Activated T-helper 17 cell treated with anti-CD3 and anti-CD28 coated beads, Interleukin-2, amount 50 U/mL, for 72 hours (primary cell): ENCODE results near the gene ZNF710. TPM values are rescaled to one million over a fixed set of nuclear protein-coding genes. Genes with fewer than 3 reads are reported as not detected.

Source experiments
- ATAC-seq: fragments of 150-1000 bp; cut with Tn5 transposase; replicated peaks from 2 replicates; pipeline ENCODE4 v1.10.0; 2021; ENCODE audit warnings: mild to moderate bottlenecking, moderate library complexity
- H3K27ac Mint-ChIP-seq: one replicate; pipeline ENCODE4 v1.8.0; 2022; ENCODE audit warnings: mixed read lengths
- H3K27me3 Mint-ChIP-seq: one replicate; pipeline ENCODE4 v1.8.0; 2022; ENCODE audit warnings: mixed read lengths
- H3K36me3 Mint-ChIP-seq: one replicate; pipeline ENCODE4 v1.8.0; 2022; ENCODE audit warnings: low read depth, mild to moderate bottlenecking, mixed read lengths
- H3K4me1 Mint-ChIP-seq: one replicate; pipeline ENCODE4 v1.8.0; 2022; ENCODE audit warnings: mixed read lengths
- H3K4me3 Mint-ChIP-seq: one replicate; pipeline ENCODE4 v1.8.0; 2022; ENCODE audit warnings: mild to moderate bottlenecking, mixed read lengths
- H3K9me3 Mint-ChIP-seq: one replicate; pipeline ENCODE4 v1.8.0; 2022; ENCODE audit warnings: mixed read lengths
- total RNA-seq, 2 donors: library from RNA; stranded (reverse); gene quantifications; one replicate each; pipeline ENCODE4 v1.2.3, GENCODE V29; 2022

ZNF710 gene
- total RNA-seq, 2 donors from 2014 or later, result 12.2 to 15.4 TPM

DNA sequence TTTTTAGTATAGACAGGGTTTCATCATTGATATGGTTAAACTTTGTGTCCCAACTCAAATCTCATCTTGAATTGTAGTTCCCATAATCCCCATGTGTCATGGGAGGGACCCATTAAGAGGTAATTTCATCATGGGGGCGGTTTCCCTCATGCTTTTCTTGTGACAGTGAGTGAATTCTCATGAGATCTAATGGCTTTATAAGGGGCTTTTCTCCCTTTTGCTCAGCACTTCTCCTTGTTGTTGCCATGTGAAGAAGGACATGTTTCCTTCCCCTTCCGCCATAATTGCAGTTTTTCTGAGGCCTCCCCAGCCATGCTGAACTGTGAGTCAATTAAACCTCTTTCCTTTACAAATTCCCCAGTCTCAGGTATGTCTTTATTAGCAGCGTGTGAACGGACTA is 20.2 kb upstream of the ZNF710 start:
- no peaks in the 10 kb centered on the region for H3K36me3 Mint-ChIP-seq
- H3K4me1 Mint-ChIP-seq, result no peaks in the 10 kb centered on the region
- no peak overlapping the region for H3K4me3 Mint-ChIP-seq
- H3K27me3 Mint-ChIP-seq, result no peaks in the 10 kb centered on the region
- no peak overlapping the region for H3K27ac Mint-ChIP-seq
- no peak for ATAC-seq
- H3K9me3 Mint-ChIP-seq, result peaks cover 4% of the 10 kb centered on the region

GRCh38 chr15:89982315-89983055 is 18.6 kb upstream of the ZNF710 start:
- Mint-ChIP-seq H3K4me3 (no peak overlapping the region), H3K36me3 (no peaks in the 10 kb centered on the region), H3K9me3 (peaks cover 4% of the 10 kb centered on the region), H3K27ac (no peak overlapping the region), H3K4me1 (no peaks in the 10 kb centered on the region), H3K27me3 (no peaks in the 10 kb centered on the region)
- ATAC-seq, result no peak

DNA sequence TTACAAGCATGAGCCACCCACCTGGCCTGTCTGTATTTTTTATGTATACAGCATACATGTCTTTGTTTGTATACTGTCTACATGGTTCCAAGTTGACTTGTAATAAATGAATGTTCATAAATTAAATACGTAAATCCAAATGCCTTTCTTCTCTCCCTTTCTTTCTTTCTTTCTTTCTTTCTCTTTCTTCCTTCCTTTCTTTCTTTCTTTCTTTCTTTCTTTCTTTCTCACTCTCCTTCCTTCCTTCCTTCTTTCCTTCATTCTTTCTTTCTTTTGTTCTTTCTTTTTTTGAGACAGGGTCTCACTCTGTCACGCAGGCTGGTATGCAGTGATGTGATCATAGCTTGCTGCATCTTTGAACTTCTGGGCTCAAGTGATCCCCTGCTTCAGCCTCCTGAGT is 17.1 kb upstream of the ZNF710 start:
- Mint-ChIP-seq H3K4me1 (no peaks in the 10 kb centered on the region), H3K9me3 (peaks cover 4% of the 10 kb centered on the region), H3K4me3 (no peak overlapping the region), H3K27ac (no peak overlapping the region), H3K27me3 (no peaks in the 10 kb centered on the region), H3K36me3 (no peaks in the 10 kb centered on the region)
- no peak for ATAC-seq

DNA sequence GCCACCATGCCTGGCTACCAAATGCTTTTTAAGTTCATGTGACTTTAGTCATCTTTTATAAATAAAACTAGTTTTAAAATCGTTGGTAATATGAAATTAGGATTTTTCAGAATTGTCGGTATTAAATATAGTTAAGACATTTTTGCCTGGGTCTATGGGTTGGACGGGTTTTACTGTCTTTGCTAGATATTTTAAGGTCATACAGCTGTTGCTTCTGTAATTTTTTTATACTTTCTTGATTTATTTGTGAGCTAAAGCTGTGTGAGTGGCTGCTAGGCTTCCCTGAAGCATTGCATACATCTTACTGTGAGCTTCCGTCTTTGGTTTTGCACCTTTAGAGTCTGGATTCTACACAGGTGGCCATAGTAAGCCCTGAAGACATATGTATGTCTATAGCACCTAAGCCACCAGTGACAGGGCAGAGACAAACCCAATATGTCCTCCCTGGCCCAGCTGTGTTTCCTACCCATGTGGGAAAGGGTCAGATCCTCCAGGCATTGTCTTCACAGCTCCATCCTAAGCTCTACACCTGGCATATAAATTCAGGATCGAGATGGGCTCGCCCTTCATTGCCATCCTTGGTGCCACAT is 16.6 kb upstream of the ZNF710 start:
- Mint-ChIP-seq H3K27ac (no peak overlapping the region), H3K36me3 (no peaks in the 10 kb centered on the region), H3K4me3 (no peak overlapping the region), H3K4me1 (no peaks in the 10 kb centered on the region), H3K27me3 (no peaks in the 10 kb centered on the region), H3K9me3 (peaks cover 4% of the 10 kb centered on the region)
- no peak for ATAC-seq

DNA sequence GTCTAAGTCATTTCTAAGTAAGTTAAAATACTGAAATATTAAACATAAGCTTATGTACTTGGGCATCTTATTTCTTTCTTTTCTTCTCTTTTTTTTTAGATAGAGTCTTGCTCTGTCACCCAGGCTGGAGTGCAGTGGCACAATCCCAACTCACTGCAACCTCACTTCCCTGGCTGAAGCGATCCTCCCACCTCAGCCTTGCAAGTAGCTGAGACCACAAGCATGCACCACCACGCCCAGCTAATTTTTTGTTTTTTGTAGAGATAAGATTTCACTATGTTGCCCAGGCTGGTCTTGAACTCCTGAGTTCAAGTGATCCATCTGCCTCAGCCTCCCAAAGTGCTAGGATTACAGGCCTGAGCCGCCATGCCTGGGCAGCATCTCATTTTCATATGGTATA is 16.0 kb upstream of the ZNF710 start:
- H3K4me1 Mint-ChIP-seq, result no peaks in the 10 kb centered on the region
- no peak overlapping the region for H3K27ac Mint-ChIP-seq
- H3K36me3 Mint-ChIP-seq, result no peaks in the 10 kb centered on the region
- H3K9me3 Mint-ChIP-seq, result peaks cover 4% of the 10 kb centered on the region
- no peak overlapping the region for H3K4me3 Mint-ChIP-seq
- ATAC-seq, result no peak
- H3K27me3 Mint-ChIP-seq, result no peaks in the 10 kb centered on the region

GRCh38 chr15:89991312-89991711 is 9.8 kb upstream of the ZNF710 start:
- Mint-ChIP-seq H3K4me1 (no peaks in the 10 kb centered on the region), H3K27ac (no peak overlapping the region), H3K4me3 (no peak overlapping the region), H3K9me3 (no peaks in the 10 kb centered on the region), H3K27me3 (no peaks in the 10 kb centered on the region), H3K36me3 (no peaks in the 10 kb centered on the region)
- no peak for ATAC-seq

DNA sequence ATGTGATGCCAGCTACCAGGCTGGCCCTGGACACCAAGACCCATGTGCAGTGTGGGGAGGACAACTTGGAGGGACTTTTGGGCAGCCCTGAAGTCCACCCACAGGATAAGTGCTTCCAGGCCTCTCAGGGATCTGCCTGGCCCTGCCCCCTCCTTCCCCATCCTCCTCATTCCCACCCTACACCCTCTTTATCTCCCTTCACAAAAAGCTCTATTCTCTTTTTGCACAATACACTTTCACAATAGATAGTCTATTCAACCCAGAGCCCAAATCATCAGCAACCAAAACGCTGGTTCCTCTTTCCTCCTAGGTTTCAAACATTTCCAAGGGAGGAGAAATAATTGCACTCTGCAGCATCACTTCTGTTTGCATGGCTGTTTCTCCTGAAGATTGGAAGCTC is 7.8 kb upstream of the ZNF710 start:
- no peaks in the 10 kb centered on the region for H3K9me3 Mint-ChIP-seq
- H3K27ac Mint-ChIP-seq, result no peak overlapping the region
- no peak for ATAC-seq
- no peaks in the 10 kb centered on the region for H3K36me3 Mint-ChIP-seq
- H3K4me1 Mint-ChIP-seq, result peaks cover 3% of the 10 kb centered on the region
- no peaks in the 10 kb centered on the region for H3K27me3 Mint-ChIP-seq
- H3K4me3 Mint-ChIP-seq, result no peak overlapping the region

DNA sequence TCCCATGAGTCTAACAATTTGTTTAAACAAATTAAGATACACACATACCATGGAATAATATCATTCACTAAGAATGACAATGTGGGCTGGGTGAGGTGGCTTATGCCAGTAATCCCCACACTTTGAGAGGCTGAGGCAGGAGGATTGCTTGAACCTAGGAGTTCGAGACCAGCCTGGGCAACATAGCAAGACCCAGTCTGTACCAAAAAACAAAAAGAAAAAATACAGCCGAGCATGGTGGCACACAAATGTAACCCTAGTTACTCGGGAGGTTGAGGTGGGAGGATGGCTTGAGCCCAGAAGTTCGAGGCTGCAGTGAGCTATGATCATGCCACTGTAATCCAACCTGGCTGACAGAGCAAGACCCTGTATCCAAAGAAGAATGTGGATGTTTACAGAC is 4.0 kb upstream of the ZNF710 start:
- Mint-ChIP-seq H3K36me3 (no peaks in the 10 kb centered on the region), H3K27me3 (no peaks in the 10 kb centered on the region), H3K9me3 (no peaks in the 10 kb centered on the region), H3K27ac (no peak overlapping the region), H3K4me1 (peaks cover 12% of the 10 kb centered on the region), H3K4me3 (no peak overlapping the region)
- ATAC-seq, result no peak

DNA sequence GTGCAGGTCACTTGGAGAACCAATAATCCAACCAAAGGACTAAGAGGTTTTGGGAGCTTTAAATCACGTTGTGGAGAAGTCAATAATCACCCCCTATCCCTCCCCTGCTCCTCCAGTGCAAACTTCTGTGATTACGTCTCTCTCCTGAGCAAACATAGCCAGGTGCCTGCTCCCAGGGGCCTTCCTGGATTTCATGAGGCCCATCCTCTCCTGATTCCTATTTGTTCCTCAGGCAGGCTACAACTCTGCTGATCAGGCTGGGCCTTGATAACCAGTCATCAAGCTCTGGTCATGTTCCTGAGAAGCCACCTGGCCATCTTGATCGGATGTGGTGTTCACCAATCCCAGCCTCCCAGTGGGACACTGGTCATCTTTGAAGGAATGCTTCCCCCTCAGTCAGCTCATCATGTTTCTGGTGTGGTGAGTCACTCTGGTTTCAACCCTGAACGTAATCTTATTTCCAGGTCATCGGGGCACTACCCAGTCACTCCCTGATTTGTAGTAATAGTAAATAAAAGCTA is 2.9 kb upstream of the ZNF710 start:
- Mint-ChIP-seq H3K4me1 (peaks cover 17% of the 10 kb centered on the region), H3K27ac (no peak overlapping the region), H3K27me3 (no peaks in the 10 kb centered on the region), H3K36me3 (no peaks in the 10 kb centered on the region), H3K4me3 (no peak overlapping the region), H3K9me3 (no peaks in the 10 kb centered on the region)
- peak; percentile 34 for ATAC-seq

- Mint-ChIP-seq H3K27ac (no peak overlapping the region), H3K4me1 (peaks cover 24% of the 10 kb centered on the region), H3K36me3 (no peaks in the 10 kb centered on the region), H3K27me3 (no peaks in the 10 kb centered on the region), H3K9me3 (no peaks in the 10 kb centered on the region), H3K4me3 (peak overlapping the region; percentile 13)
- ATAC-seq, result no peak
Measured at GRCh38 chr15:89998923-89999675, 2.0 kb upstream of the ZNF710 start.

- Mint-ChIP-seq H3K36me3 (peaks cover 2% of the 10 kb centered on the region), H3K27me3 (no peaks in the 10 kb centered on the region), H3K4me3 (peak overlapping the region; percentile 13), H3K9me3 (no peaks in the 10 kb centered on the region), H3K4me1 (peaks cover 27% of the 10 kb centered on the region), H3K27ac (no peak overlapping the region)
- ATAC-seq, result no peak
Measured at GRCh38 chr15:89999676-90000185, 1.4 kb upstream of the ZNF710 start.

DNA sequence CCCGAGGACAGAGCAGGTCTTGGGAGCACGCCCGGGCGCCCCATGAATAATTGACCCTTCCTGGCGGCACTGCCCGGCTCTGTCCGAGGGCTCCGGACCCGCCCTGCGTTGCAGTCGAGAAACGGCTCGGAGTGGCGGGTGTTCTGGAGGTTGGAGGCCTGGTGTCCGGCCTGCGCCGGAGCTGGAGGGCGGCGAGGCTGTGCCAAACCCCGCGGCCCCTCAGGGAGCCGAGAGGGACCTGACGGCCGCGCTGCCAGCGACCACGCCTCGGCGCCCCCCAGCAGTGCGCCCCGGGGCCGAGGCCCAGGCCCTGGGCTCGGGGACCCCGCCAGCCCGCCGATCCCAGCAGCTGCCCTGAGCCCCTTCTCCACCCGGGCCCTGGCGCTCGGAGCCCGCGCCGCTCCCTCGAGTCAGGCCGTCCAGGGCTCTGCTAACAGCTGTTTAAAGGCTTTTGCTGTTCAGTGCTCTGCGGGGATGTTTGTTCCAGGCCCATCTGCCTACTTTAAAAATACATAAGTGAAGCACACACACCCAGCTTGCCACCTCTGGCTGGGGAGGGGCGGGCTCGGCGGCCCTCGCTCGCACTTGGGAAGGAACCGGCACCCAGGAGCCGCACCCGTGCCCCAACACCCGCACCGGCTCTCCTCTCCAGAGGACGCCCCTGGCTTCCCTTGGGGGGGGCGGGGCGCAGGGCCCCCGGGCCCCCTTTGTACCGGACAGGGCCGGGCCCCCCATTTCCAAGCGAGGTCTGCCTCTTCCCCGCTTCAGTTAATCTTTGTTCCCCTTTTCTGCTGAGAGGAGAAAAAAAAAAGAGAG is 730 bp upstream of the ZNF710 start:
- peaks cover 32% of the 10 kb centered on the region for H3K4me1 Mint-ChIP-seq
- peak overlapping the region; percentile 85 for H3K27ac Mint-ChIP-seq
- ATAC-seq, result no peak

DNA sequence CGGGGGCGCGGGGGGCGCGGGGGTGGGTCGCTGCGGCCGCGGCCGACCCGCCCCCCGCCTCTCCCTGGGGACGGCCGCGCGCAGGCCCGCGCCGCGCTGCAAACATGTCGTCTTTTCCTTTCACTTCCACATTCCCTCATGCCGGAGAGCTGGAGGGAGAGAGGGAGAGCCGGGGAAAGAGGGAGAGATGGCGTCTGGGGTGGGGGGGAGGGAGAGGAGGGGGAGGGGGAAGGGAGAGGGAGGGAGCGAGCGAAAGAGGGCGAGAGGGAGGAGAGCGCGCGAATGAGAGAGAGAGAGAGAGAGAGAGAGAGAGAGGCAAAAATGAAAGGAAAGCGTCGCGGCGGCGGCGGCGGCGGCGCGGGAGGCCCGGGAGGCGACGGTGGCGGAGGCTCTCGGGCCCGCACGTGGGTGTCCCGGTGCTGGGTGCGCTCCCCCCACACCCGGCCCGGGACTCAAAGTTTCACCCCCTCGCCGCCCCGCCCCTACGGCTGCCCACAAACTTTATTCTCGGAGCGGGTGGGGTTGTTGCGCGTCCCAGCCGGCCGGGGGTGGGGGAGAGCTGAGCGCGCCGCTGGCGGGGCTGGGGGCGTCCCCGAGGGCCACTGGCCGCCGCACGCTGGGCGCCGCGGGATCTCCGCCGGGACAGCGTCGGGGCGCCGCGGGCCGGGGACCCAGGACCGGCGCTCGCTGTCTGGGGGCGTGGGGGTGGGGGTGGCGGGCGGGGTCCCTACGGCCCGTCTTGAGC is 731 bp downstream of the ZNF710 start:
- H3K36me3 Mint-ChIP-seq, result peaks cover 6% of the 10 kb centered on the region
- H3K4me1 Mint-ChIP-seq, result peaks cover 43% of the 10 kb centered on the region
- no peaks in the 10 kb centered on the region for H3K27me3 Mint-ChIP-seq
- H3K9me3 Mint-ChIP-seq, result no peaks in the 10 kb centered on the region
- H3K27ac Mint-ChIP-seq, result peak overlapping the region; percentile 85
- ATAC-seq, result peak; percentile 33
- peak overlapping the region; percentile 79 for H3K4me3 Mint-ChIP-seq

More for the DNA sequence above, 730 bp upstream of the ZNF710 start:
- H3K4me3 Mint-ChIP-seq, result peak overlapping the region; percentile 79
- H3K36me3 Mint-ChIP-seq, result peaks cover 6% of the 10 kb centered on the region
- H3K27me3 Mint-ChIP-seq, result no peaks in the 10 kb centered on the region
- H3K9me3 Mint-ChIP-seq, result no peaks in the 10 kb centered on the region
